ENCODE data around the gene DIPK1B.

DIPK1B gene

DNA sequence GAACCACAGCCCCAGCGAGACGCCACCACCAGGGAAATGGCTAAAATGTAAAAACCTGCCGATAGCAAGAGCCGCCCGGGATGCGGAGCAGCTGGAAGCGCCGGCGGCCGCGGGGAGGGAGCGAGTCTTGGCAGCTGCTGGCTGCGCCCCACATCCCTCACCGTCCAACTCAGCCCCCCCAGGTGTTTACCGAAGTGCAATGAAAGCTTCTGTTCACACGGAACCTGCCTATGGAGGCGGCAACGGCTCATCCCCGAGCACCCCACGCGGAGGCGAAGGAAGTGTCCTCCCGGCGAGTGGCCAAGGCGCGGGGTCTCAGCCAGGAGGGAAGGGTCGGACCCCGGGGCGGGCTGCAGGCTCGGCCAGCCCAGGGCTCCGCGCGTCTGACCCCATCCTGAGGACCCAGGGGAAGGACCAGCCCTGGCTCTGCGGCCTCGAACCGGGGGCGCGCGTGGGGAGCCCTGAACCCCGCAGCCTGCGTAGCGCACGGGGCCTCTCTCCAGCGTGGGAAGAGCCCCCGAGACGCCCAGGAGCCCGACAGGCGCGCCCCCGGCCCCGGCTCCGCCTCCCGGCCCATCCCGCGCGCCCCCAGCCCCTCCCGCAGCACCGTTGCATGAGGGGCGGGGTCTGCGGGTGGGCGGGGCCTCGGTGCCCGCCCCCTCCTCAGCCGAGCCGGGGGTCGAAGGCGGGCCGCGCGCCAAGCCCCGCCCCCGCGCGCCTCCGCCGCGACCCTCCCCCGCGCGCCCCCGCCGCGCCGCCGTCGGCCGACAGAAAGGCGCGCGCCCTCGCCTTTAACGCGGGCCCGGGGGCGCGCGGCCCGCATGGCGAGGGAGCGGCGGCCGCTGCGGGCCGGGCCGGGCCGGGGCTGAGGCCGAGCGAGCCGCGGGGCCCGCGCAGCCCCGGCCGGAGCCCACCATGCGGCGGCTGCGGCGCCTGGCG, at the start of gene DIPK1B:
Gene DIPK1B, plus strand, starts transcription at position 822 of the 939 bp plus-strand sequence. Its CDS starts 94 bp downstream, at position 916.
- no peak for DNase-seq

DNA sequence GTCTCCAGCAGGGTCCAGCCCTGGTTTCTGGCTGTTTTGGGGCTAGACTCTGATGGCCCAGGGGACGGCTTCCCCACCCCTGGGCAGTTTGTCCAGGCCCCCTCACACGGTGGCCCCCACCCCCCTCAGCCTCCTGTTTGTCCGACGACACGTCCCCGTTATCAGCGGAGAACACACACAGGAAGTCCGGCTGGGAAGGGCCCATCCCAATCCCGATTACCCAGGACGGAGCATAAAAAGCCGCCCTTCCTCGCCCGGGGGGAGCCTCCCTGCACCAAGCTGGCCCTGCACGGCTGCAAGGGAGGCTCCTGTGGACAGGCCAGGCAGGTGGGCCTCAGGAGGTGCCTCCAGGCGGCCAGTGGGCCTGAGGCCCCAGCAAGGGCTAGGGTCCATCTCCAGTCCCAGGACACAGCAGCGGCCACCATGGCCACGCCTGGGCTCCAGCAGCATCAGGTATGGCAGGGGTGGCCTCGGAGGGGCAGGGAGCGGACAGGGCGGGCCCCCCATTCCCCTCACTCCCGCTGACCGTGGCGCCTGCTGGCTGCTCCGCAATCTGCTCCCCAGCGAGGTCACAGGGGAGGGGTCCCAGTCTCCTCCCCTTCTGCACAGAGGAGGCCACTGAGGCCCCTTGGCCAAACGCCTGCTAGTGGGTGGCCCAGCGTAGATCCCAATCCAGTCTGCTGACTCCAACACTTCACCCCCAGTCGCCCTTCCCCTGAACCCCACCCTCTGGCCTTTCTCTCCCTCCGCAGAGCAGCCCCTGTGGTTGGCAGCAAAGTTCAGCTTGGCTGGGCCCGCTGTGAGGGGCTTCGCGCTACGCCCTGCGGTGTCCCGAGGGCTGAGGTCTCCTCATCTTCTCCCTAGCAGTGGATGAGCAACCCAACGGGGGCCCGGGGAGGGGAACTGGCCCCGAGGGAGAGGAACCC, 49.5 kb upstream of the DIPK1B start, which contains the start of gene EGFL7:
Gene EGFL7, plus strand, starts transcription at position 261 of the 926 bp plus-strand sequence. CDS start 5,367 bp downstream, outside the sequence.
- DNase-seq: no peak

DNA sequence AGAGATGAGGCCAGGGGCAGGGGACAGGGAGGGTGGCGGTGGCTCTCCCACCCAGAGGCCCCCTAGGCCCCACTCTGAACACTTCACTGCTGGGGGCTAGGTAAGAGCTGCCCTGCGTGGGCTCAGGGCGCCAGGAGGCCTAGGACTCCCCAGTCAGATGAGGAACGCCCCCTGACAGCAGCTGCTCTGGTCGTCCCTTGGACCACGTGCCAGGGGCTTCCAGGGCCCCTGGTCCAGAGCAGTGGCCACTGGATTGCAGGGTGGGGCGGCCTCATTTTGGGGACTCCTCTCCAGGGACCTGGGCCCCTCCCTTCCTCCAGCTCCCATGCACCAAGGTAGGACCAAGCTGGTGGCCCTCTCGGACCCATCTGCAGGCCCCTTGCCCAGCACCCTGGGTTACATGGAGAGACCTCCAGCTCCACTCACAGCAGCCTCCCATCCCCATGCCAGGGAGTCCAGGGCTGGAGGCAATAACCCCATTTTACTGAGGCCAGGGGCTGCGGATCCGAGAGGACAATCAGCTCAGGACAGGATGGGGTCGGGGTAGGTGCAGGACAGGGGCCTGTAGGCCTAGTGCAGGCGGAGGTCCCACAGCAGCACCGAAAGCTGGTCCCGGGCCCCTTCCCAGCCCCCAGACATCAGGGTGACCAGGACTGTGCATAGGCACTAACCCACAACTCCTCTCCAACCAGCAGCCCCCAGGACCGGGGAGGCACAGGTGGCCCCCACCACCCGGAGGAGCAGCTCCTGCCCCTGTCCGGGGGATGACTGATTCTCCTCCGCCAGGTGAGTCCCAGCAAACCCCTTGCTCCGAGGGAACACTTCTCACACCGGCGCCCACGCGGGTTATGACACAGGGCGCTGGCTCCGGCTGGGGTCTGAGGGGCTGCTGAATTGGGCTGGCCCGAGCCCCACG, 48.1 kb upstream of the DIPK1B start:
- no peak for DNase-seq

DNA sequence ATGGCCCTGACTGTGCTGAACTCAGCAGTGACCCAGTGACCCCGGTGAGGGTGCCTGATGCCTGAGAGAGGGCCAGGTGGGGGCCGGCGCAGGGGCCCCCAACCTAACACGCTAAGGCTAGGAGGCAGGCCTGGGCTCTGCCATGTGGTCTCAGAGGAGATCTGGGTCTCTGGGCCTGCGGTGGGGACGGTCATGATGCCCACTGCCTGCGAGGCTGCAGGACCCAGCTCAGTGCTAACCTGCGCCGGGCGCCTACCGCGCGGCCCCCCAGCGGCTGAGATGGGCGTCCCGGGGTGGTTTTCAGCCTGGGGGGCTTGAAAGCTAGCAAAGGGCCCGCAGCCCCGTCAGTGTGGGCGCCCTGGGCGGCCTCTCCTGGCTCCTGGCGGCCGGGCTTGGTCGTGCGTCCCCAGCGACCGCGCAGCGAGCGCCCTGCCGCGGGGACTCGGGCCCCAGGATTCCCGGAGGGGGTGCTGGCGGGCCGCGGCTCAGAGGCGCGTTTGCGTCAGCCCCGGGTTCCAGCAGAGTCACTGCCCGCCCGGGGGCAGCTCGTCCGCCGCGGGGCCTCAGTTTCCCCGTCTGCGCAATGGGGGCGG, 47.2 kb upstream of the DIPK1B start:
- DNase-seq: no peak

DNA sequence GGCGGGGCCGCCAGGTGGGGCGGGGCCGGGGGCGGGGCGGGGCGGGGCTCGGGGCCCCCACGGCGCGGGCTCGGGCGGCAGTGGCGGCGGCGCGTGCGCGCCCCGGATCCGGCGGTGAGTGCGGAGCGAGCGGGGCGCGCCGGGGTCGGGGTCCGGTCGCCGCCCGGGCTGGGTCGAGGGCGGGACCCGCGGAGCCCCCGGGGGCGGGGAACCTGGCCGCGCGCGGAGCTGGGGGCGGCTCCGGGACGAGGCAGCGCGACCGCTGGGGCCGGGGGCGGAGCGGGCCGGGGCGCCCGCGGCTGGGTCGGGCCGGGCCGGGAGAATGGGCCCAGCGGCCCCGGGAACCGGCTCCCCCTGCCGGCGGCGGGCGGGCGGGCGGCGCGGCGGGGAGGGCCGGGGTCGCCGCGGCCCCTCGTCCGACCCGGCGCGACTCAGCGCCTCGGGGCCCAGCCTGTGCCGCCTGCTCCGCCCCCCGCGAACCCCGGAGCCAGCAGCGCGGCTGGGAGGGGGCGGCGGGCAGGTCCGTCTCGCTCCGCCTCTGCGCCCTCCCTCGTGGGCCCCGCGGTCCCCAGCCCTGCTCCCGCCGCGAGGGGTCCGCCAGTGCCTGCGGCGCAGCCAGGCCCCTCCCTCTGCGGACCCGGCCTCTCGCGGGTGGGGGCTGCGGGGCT, 46.5 kb upstream of the DIPK1B start:
- DNase-seq: peak; percentile 26

DNA sequence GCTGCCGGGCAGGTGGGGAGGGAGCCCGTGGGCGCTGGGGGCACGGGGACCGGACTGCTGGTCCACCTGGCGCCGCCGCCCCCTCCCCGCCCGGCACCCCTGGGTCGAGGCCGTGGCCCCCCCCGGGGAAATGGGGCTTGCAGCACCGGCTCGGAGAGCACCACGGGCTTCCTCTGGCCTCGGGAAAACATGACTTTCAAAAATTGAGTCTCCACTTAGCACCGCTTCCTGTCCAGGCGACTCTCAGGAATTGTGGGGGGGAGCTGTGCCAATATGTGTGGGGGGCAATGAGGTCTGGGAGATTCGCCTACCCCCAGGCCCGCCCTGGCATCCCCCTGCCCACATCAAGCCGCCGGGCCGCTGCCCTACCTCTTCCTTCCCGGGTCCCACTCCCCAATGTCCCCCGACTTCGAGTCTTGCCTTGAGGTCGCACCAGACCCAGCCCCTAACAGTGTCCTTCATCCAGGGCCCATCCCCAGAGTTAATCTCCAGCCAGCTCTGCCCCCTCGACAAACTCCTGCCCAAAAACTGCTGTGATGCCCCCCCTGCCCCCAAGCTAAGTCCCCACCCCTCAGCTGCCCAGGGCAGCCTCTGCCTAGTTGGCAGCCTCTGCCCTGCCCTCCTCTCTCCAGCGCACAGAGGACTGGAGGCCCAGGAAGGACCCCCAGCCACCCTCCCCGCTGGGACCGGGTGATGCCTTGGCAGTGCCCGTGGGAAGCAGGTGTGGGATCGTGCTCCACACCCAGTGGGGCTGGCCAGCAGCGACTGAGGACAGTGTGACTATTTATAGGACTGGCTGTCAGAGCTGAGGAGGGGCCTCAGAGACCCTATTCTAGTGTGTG, 45.8 kb upstream of the DIPK1B start:
- no peak for DNase-seq

DNA sequence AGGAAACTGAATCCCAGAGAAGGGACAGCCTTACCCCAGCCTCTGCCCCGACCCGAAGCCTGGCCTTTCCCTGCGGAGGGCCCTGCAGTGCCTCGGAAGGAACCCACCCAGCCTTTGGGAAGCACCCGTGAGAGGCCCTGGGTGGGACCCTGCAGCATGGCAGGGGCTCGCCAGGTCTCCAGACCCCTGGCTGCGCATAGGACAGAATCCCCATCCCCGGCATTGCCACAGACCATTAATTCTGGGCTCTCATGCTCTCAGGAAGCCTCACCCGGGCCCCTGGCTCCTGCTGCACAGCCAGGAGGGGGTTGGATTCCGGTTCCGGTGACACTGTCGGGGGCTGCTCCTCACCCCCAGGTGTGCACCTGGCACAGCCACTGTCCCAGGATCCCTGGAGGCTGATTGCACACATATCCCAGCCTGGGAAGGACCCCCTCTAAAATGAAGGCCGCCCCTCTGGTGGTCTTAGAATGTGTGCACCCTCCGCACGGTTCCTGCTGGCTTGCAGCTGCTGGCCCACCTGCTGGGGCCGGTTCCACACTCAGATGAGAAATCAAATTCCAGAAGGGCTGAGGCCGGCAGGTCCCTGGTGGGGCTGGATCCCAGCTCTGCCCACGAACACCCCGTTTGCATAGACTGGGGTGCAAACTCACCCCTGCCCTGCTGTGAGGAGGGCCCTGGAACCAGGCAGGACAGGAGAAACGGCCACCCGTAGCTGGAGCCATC, 45.0 kb upstream of the DIPK1B start:
- DNase-seq: no peak

DNA sequence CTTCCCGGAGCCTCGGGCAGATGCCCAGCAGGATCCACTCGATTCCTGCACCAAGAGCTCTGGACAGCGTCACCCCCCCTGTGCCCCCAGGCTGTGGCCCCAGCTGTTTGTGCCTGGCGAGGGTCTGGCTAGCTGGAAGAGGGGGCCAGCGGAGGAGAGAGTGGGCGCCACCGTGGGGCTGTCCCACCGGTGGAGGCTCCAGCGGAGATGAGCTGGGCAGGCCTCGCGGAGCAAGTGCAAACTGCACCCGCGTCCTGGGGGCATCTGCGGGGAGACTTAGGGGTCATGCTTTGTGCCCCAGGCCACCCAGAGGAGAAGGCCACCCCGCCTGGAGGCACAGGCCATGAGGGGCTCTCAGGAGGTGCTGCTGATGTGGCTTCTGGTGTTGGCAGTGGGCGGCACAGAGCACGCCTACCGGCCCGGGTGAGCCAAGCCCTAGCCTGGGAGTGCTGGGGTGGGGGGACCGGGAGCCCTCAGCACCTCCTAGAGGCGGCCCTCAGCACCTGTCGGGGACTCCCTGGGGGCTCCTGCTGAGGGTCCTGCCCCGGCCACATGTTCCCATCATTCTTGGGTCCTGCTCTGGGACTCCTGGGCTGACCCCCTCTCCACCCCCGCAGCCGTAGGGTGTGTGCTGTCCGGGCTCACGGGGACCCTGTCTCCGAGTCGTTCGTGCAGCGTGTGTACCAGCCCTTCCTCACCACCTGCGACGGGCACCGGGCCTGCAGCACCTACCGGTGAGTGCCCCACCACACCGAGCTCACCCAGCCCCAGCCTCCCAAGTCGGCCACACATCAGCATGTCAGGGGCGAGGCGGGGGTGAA, 44.2 kb upstream of the DIPK1B start:
- DNase-seq: no peak

DNA sequence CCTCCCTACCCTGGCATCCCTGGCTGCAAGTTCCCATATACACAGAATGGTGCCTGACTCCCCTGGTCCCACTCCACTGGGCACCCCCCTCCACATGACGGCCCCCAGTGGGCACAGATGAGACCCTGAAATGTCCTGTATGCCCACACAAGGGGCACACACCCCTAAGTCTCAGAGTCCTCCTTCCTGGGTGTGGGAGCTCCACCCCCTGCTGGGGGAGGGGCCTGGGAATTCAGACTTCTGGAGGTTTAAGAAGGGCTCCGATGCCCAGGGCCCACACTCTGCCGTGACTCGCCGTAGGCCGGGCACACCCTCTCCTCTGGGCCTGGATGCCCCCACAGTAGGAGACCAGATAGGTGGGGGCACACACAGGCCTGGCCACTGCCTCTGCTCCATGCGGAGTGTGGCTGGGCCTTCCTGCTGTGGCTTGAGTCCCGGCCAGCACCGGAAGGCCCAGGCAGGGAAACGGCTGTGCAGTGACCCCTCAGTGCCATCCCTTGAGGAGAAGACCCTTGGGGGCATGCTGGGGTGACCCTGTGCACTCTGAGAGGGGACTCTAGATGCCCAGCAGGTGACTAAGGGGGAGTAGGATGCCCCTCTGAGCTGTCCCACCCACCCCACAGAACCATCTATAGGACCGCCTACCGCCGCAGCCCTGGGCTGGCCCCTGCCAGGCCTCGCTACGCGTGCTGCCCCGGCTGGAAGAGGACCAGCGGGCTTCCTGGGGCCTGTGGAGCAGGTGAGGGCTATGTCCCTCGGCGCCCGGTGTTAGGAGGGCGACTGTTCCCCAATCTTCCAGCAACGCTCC, 43.2 kb upstream of the DIPK1B start:
- DNase-seq: no peak

DNA sequence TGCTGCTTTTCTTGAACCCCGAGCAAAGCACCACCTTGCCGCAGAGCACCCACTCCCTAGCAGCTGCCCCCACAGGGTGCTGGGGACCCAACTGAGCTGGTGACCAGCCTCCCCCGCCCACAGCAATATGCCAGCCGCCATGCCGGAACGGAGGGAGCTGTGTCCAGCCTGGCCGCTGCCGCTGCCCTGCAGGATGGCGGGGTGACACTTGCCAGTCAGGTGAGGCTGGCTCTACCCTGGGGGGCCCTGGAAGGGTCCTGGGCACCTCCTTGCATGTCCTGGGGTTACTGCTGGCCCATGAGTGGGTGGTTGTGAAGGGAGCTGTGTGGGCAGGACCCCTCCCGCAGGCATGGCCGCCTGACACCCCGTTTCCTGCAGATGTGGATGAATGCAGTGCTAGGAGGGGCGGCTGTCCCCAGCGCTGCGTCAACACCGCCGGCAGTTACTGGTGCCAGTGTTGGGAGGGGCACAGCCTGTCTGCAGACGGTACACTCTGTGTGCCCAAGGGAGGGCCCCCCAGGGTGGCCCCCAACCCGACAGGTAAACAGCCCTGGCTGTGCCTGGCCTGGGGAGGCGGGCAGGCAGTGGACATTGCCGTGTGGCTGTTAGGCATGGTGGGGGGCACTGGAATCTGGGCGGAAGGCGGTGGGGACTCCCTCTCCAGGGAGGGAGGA, 42.4 kb upstream of the DIPK1B start:
- no peak for DNase-seq

DNA sequence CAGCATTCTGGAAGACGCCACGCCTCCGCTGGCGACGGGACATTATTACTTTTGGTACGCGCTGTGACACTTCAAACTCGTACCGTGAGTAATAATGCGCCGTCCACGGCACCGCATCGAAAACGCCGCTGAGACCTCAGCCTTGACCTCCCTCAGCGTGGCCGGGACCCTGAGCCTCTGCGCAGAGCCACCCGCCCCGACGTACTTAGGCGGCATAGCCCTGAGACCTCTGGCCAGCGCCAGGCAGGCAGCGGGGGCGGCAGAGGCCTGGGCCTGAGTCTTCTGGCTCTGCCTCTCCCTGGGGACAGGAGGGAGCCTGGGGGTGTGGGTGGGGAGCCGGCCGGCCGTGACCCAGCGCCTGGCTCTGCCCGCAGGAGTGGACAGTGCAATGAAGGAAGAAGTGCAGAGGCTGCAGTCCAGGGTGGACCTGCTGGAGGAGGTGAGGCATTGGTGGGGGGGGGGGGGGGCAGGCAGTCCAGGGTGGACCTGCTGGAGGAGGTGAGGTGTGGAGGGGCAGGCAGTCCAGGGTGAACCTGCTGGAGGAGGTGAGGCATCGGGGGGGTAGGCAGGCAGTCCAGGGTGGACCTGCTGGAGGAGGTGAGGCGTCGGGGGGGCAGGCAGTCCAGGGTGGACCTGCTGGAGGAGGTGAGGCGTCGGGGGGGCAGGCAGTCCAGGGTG, 41.7 kb upstream of the DIPK1B start:
- DNase-seq: no peak

DNA sequence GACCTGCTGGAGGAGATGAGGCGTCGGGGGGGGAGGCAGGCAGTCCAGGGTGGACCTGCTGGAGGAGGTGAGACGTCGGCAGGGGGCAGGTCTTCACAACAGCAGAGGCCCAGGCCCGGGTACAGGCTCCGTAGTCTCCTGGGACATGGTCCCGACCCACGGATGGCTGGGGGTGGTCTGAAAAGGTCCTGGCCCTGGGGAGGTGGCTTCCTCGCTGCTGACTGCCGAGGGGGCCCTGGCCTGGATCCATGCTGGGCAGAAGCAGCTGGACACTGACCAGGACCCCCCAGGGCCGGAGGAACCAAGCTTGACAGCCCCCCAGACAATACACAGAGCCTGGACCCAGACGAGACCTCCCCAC, 41.1 kb upstream of the DIPK1B start:
- no peak for DNase-seq

DNA sequence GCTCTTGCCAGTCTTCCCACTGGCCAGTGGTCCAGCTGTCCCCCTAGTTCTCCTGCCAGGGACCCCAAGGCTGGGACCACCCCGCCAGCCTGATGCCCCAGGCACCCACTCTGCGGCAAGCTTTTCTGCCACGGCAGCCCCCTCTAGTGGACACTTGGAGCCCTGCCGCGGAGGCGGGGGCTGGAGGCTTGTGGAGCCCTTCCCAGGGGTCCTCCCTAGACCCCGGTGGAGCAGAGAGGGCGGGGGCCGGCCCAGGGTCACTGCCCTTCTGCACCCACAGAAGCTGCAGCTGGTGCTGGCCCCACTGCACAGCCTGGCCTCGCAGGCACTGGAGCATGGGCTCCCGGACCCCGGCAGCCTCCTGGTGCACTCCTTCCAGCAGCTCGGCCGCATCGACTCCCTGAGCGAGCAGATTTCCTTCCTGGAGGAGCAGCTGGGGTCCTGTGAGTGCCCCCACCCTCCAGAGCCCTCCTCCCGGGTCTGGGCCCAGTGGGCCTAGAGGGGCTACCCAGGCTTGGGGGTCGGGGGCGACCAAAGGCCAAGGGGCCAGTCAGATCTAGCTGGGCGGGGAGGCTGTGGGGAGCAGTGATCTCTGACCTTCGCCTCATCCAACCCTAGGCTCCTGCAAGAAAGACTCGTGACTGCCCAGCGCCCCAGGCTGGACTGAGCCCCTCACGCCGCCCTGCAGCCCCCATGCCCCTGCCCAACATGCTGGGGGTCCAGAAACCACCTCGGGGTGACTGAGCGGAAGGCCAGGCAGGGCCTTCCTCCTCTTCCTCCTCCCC, 40.5 kb upstream of the DIPK1B start:
- DNase-seq: peak; percentile 40

DNA sequence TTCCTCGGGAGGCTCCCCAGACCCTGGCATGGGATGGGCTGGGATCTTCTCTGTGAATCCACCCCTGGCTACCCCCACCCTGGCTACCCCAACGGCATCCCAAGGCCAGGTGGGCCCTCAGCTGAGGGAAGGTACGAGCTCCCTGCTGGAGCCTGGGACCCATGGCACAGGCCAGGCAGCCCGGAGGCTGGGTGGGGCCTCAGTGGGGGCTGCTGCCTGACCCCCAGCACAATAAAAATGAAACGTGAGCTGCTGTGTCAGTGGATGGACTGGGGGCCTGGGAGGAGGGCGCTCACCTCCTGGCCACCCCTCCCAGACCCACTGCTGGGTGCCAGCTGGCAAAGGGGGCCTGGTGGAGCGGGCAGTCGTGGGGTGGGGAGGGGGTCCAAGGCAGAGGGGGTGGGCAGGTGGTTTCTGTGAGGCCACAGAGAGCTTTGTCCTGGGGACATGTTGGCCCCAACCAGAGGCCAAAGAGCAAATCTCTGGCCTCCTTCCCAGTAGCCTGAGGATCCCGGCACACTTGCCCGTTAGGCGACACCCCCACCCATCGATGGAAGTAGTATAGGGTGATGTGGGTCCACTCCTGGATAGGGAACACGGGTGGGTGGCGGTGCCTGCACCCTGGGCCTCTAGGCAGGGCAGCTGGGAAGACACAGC, 39.8 kb upstream of the DIPK1B start:
- no peak for DNase-seq
